ENCODE results near the gene MAML3. TPM values are rescaled to one million over a fixed set of nuclear protein-coding genes. Genes with fewer than 3 reads are reported as not detected.

The MAML3 gene
- total and polyA plus RNA-seq, 2 of the 13 experiments (the other 11 are each of a cell fraction or from before 2014, with no cell fraction given): 0.05 to 0.13 TPM

DNA sequence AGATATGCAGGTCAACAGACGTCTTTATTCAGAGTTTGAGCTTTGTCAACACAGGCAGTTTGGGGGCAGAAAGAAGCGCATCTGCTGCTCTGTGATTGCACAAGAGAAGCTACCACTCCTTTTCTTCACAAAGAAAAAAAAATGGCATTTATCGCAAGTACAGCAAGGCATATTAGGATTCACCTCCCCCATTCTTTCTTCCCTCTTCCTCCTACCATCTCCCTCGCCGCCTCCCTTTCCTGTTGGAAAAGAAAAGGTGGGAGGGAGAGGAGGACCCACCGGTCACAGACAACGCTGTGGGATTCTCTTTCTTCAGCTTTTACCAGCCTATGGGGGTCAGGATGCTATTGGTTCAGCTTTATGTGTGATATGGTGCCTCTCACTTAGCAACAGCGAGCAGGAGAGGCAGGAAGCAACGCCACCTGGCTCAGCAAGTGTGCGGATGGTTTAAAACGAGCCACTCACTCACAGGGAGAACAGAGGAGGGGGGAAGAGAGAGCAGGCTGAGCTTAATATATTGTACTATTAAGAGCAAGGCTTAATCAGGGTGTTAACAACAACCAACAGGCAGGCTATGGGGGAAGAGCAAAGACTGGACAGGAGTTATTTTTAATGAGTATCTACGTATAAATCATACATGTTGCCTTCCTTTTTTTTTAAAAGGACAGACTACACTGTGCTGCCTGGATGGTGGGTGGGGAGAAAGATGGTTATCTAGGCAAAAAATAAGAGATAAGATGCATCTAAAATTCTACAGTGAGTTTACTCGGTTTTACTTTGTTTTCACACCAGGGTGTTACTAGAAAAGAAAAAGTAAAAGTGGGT lies 104.7 kb downstream of the MAML3 start:
- Histone ChIP-seq H3K4me2 (ENCODE audit: low read depth, low read length) (peak overlapping the region; percentile 58; the same call in 1 of the 2 replicates), H3K36me3 (replicated peaks in 1 of 2; ENCODE audit: control insufficient read depth in 1 of 2, insufficient read depth in 2 of 2, low read length in 2 of 2) (no peaks in the 10 kb centered on the region), H3K4me3 (replicated peaks in 1 of 3; ENCODE audit: insufficient read depth in 1 of 3, low read depth in 2 of 3, low read length in 3 of 3) (no peak overlapping the region; a peak in 1 of 6 replicates), H3K9me3 (ENCODE audit: low read length) (no peaks in the 10 kb centered on the region), H3K27ac (ENCODE audit: extremely low read length, insufficient read depth, low read length) (no peak overlapping the region), H3K79me2 (ENCODE audit: insufficient read depth, low read length) (no peaks in the 10 kb centered on the region), H2AFZ (ENCODE audit: low read length) (peak overlapping the region; percentile 16), H3K4me1 (ENCODE audit: insufficient read depth, low read length) (peaks cover 20% of the 10 kb centered on the region), H4K20me1 (ENCODE audit: insufficient read depth, low read length) (no peaks in the 10 kb centered on the region), H3K27me3 (ENCODE audit: control insufficient read depth in 1 of 2, insufficient read depth in 2 of 2, low read length in 2 of 2) (peaks cover 0 to 6% of the 10 kb centered on the region in 2 experiments; a peak in 1 of 5 replicates), H3K9ac (ENCODE audit: insufficient read depth, low read depth, low read length) (no peak overlapping the region)
- intact Hi-C loops (cut with micrococcal nuclease; ENCODE audit: unreplicated experiment): no loop called here
- DNase-seq (ENCODE audit: low spot score): peak; percentile 2
- no peak for FAIRE-seq
- CTCF ChIA-PET (ENCODE audit: low intra/inter-chr PET ratio, low total read pairs): no interaction called here
- no TSS peak for BruUV-seq (replicated peaks)
- POLR2A ChIA-PET: no interaction called here
- WGBS (ENCODE audit: low lambda C conversion rate): 7% methylated on average over 13 of the region's 13 CpGs
- peak; percentile 72 for ATAC-seq
- in situ Hi-C loops (cut with HindIII; ENCODE audit: extremely low pct_ligation_motif_present, low pct_unique_long_range_greater_than_20kb): no loop called here
- TF ChIP-seq ZNF615 (CRISPR knock-in tag; IDR thresholded peaks at IDR 0.05; ENCODE audit: borderline replicate concordance) (no peak), CEBPB (IDR thresholded peaks at IDR 0.05; ENCODE audit: borderline replicate concordance, low read depth, low read length) (peak; percentile 35; the same call in 1 of the 2 replicates), GATA4 (IDR thresholded peaks at IDR 0.05; ENCODE audit: borderline replicate concordance, low read depth) (no peak), FOXO1 (CRISPR knock-in tag; IDR thresholded peaks at IDR 0.05) (no peak), NR2C2 (CRISPR knock-in tag; IDR thresholded peaks at IDR 0.05; ENCODE audit: borderline replicate concordance) (no peak), NCOA5 (CRISPR knock-in tag; IDR thresholded peaks at IDR 0.05) (no peak), ZNF510 (CRISPR knock-in tag; IDR thresholded peaks at IDR 0.05; ENCODE audit: low read depth) (no peak), ZNF556 (CRISPR knock-in tag; IDR thresholded peaks at IDR 0.05; ENCODE audit: borderline replicate concordance) (no peak), ZFP36L1 (CRISPR knock-in tag; IDR thresholded peaks at IDR 0.05) (no peak), FOXP1 (IDR thresholded peaks at IDR 0.05) (no peak), FOXP1 (CRISPR knock-in tag; IDR thresholded peaks at IDR 0.05) (no peak), KMT2A (CRISPR knock-in tag; IDR thresholded peaks at IDR 0.05) (no peak), ZNF138 (CRISPR knock-in tag; IDR thresholded peaks at IDR 0.05; ENCODE audit: low read depth) (no peak)
- TF ChIP-seq, protein P1, sequence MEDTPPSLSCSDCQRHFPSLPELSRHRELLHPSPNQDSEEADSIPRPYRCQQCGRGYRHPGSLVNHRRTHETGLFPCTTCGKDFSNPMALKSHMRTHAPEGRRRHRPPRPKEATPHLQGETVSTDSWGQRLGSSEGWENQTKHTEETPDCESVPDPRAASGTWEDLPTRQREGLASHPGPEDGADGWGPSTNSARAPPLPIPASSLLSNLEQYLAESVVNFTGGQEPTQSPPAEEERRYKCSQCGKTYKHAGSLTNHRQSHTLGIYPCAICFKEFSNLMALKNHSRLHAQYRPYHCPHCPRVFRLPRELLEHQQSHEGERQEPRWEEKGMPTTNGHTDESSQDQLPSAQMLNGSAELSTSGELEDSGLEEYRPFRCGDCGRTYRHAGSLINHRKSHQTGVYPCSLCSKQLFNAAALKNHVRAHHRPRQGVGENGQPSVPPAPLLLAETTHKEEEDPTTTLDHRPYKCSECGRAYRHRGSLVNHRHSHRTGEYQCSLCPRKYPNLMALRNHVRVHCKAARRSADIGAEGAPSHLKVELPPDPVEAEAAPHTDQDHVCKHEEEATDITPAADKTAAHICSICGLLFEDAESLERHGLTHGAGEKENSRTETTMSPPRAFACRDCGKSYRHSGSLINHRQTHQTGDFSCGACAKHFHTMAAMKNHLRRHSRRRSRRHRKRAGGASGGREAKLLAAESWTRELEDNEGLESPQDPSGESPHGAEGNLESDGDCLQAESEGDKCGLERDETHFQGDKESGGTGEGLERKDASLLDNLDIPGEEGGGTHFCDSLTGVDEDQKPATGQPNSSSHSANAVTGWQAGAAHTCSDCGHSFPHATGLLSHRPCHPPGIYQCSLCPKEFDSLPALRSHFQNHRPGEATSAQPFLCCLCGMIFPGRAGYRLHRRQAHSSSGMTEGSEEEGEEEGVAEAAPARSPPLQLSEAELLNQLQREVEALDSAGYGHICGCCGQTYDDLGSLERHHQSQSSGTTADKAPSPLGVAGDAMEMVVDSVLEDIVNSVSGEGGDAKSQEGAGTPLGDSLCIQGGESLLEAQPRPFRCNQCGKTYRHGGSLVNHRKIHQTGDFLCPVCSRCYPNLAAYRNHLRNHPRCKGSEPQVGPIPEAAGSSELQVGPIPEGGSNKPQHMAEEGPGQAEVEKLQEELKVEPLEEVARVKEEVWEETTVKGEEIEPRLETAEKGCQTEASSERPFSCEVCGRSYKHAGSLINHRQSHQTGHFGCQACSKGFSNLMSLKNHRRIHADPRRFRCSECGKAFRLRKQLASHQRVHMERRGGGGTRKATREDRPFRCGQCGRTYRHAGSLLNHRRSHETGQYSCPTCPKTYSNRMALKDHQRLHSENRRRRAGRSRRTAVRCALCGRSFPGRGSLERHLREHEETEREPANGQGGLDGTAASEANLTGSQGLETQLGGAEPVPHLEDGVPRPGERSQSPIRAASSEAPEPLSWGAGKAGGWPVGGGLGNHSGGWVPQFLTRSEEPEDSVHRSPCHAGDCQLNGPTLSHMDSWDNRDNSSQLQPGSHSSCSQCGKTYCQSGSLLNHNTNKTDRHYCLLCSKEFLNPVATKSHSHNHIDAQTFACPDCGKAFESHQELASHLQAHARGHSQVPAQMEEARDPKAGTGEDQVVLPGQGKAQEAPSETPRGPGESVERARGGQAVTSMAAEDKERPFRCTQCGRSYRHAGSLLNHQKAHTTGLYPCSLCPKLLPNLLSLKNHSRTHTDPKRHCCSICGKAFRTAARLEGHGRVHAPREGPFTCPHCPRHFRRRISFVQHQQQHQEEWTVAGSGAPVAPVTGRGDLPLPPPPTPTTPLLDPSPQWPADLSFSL (CRISPR knock-in tag; IDR thresholded peaks at IDR 0.05): no peak
- TF ChIP-seq, protein P2, sequence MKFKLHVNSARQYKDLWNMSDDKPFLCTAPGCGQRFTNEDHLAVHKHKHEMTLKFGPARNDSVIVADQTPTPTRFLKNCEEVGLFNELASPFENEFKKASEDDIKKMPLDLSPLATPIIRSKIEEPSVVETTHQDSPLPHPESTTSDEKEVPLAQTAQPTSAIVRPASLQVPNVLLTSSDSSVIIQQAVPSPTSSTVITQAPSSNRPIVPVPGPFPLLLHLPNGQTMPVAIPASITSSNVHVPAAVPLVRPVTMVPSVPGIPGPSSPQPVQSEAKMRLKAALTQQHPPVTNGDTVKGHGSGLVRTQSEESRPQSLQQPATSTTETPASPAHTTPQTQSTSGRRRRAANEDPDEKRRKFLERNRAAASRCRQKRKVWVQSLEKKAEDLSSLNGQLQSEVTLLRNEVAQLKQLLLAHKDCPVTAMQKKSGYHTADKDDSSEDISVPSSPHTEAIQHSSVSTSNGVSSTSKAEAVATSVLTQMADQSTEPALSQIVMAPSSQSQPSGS (CRISPR knock-in tag; IDR thresholded peaks at IDR 0.05): no peak
- TF ChIP-seq, protein P3, sequence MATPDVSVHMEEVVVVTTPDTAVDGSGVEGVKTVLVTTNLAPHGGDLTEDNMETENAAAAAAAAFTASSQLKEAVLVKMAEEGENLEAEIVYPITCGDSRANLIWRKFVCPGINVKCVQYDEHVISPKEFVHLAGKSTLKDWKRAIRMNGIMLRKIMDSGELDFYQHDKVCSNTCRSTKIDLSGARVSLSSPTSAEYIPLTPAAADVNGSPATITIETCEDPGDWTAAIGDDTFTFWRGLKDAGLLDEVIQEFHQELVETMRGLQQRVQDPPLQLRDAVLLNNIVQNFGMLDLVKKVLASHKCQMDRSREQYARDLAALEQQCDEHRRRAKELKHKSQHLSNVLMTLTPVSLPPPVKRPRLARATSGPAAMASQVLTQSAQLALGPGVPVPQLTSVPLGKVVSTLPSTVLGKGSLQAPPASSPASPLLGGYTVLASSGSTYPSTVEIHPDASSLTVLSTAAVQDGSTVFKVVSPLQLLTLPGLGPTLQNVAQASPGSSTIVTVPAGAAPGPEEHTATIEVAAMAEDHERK (CRISPR knock-in tag; IDR thresholded peaks at IDR 0.05; ENCODE audit: low read depth): no peak

All from HepG2 (cell line).